Kidney glomerular epithelial cell (primary cell): ENCODE measurements around the gene ZC3H10.
A peak's percentile ranks its signal among the peaks of the same experiment; 100 is the strongest.
"Not testable (repeated sequence)": the region's sequence is repeated elsewhere in the genome, so short reads cannot be mapped to it uniquely, and the experiment has no call there.

Experiments
- DNase-seq: peaks from one replicate; lab custom pipeline; 2025; lab: John Stamatoyannopoulos, UW

ZC3H10 gene

GRCh38 chr12:56103066-56103711, 14.9 kb upstream of the ZC3H10 start:
- no peak for DNase-seq

DNA sequence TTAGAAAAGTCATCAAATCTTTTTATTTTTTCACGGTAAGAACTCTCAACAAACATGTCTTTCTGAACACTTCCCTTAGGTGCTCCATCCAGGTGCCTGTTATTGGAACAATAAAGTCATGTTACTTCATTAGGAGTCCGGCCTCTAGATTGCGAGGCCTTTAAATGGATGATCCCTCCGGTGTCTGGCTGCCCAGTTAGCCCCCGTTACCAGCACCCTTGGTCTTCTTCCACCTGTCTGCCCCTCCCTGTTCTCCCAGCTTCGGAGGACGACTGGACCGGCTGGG, 14.3 kb upstream of the ZC3H10 start:
- DNase-seq: no peak

GRCh38 chr12:56104109-56104814, 13.8 kb upstream of the ZC3H10 start, which contains the start of gene PA2G4:
PA2G4 (plus strand) TSS chr12:56104559; CDS start chr12:56104738, 179 bp downstream.
- peak; percentile 97 for DNase-seq

GRCh38 chr12:56104815-56105608, 13.1 kb upstream of the ZC3H10 start:
- DNase-seq: no peak

GRCh38 chr12:56105609-56105902, 12.5 kb upstream of the ZC3H10 start:
- DNase-seq: no peak

DNA sequence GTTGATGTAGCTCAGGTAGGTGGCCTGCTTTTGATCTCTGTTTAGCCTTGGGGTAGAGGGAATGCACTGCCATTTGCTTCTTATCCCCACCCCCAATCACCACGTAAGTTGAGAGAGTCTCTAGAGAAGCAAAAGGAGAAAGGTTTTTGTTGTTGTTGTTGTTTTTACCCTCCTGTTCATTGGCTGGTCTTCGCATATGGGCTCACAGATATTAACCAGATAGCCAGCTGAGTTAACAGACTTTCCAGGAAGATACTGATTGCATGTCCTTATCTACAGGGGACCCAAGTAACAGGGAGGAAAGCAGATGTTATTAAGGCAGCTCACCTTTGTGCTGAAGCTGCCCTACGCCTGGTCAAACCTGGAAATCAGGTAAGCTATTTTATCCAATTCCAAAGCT, 10.8 kb upstream of the ZC3H10 start:
- DNase-seq: no peak

- no peak for DNase-seq
Measured at GRCh38 chr12:56110571-56110970, 7.5 kb upstream of the ZC3H10 start.

GRCh38 chr12:56114084-56114483, 4.0 kb upstream of the ZC3H10 start:
- DNase-seq: no peak

GRCh38 chr12:56115329-56115728, 2.7 kb upstream of the ZC3H10 start:
- no peak for DNase-seq

DNA sequence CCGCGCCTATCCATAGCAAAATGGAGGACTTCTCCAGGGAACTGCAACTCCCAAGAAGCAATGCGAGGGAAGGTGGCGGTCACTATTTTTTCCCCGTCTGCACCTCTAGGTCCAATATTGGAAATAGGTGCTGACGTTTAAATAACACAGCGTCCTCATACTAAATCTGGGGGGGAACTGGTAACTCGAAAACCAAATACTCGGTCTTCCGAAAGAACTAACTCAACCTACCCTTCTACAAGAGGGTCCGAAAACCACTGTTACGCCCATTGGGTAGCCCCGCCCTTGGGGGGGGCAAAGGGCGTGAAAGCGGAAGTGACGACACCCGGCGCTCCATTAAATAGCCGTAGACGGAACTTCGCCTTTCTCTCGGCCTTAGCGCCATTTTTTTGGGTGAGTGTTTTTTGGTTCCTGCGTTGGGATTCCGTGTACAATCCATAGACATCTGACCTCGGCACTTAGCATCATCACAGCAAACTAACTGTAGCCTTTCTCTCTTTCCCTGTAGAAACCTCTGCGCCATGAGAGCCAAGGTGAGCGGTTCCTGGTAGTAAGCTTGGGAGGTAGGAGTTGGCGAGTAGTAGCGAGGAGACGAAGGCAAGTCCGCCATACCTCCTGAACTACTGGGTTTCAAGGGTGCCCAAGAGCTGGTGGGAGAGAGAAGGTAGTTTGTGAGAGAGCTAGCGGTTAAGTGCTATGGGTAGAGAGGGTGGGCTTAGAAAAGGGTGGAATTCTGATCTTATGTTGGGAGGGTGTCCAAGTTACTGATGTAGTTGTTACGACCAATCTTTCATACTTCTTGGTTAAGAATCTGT, 1.6 kb upstream of the ZC3H10 start, which contains the start of gene RPL41:
RPL41 (plus strand) TSS at position 367 of the 815 bp plus-strand sequence.
- peak; percentile 98 for DNase-seq

- DNase-seq: not testable (repeated sequence)
Measured at GRCh38 chr12:56117082-56117706, 872 bp upstream of the ZC3H10 start.

DNA sequence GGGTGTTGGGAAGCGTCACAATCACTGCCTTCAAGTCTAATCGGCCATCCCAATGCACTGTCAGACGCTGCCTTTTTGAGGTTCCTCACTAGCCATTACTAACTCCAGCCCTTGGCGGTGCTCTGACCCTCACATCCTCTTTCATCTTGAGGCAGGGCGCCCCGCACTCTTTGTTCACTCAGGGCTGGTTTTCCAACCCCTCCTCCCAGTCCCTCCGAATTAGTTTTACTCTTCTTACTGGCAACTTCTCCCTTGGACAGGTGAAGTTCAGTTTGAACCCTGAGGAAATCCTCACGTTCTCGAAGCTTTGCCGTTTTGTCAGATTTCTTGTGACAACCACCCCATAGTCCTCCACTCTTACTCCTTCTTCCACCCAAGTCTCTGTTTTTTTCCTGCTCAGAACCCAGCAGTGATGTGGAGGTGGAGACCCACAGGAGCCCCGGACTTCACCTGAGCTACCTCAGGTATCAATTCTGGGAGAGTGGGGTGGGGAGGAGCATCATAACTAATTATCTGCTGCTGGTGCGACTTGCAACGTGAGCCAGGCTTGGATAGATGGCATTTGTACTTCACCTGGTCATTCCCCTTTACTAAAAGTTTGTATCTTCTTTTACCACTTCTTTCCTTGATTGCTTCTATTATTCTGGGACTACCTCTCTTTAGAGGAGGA, 757 bp downstream of the ZC3H10 start:
- no peak for DNase-seq

DNA sequence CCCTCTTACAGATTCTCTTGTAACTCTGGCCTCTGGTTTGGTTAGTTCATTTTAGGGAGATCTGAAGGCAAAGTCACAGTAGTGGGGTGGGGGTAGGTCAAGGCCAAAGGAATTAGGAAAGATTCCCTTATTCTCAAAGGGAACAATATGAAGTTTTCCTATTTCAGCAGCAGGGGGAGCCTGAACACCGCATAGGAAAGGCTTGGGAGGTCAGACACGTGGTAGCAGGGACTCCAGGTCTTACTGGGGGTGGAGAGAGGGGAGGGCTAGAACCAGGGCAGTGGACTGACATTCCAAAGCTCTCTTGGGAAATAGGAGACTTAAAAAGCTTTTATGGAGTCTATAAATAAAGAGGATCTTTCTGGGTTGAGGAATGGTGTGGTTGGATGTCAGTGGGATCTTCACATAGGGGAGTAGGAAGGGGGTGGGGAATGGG, 1.3 kb downstream of the ZC3H10 start:
- peak; percentile 78 for DNase-seq

DNA sequence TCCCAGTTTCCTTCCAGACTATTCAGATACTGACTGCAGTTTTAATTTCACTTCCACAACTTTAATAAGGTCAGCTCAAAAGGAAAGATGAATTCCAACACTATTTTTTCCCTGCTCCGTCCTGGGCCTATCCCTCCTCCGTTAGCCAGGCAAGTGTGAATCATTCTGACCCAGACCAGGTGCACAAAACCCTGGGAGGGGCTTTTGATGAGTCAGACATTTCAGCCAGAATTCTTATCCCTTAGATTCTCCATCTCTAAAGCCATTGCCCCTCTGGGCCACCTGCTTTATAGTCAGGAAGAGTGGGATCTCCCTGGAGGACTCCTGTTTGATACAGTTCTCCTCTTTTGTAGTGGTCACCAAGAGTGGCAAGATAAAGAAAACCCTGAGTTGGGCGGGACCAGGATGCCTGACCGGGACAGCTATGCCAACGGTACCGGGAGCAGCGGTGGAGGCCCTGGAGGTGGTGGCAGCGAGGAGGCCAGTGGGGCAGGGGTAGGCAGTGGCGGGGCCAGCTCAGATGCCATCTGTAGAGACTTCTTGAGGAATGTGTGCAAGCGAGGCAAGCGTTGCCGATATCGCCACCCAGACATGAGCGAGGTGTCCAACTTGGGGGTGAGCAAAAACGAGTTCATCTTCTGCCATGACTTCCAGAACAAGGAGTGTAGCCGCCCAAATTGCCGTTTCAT, 2.2 kb downstream of the ZC3H10 start:
- no peak for DNase-seq

- DNase-seq: no peak
Measured at GRCh38 chr12:56121204-56121870, 3.3 kb downstream of the ZC3H10 start.

DNA sequence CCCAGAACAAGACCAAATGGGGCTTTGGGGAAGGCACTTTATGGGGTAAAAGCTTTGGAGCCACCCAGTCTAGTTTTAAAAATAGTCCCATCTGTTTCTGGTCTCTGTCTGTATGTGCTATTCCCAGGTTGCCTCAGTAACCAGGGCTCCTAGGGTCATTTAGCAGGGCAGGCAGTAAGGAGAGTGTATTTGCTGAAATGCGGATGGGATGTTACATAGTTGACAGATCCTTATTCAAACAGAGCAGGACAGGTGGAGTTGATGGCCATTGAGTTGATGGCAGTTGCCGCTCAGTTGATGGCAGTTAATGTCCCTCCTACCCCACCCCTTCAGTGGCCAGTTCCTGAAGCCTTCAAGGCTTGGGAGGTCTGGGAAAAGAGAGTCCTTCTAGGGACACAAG, 4.6 kb downstream of the ZC3H10 start:
- DNase-seq: no peak

DNA sequence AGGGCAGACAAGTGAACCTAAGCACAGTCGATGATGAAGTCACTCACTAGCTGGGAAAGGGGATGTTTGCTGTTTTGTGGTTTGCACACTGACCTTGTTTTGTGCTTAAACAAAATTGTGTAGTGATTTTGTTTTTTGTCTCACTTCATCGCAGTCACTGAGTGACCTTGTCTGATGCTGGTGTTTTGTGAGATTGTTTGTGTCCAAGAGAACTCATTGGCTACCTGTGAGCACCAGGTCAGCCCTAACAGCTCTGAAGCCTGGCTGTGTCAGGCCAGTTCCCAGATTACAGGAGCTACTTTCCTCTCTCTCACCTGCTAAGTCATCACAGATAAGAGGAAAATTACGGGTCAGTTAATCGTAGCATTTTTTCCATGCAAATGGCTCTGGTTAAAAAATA, 6.1 kb downstream of the ZC3H10 start:
- DNase-seq: no peak

DNA sequence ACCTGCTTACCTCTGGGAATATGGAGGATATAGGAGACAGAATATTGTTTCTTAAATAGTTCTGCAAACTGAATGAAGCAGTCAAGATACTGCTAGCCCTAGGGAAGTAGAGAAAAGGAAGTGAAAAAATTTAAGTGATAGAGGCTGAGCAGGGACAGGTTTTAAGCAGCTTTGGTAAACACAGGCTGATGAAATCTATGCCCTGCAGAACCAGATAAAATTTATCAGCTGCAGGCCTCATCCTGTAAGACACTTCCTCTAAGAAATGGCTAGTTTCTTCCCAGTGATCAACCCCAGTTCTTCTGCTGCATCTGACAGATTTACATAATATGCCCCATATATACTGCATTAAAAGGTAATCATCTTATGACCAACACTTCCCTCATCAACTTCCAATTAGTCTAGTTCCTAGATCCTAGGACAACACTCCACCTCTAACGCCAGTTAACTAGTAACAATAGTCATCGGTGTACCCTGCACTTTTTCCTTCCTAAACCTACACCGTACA, 8.7 kb downstream of the ZC3H10 start:
- DNase-seq: no peak

DNA sequence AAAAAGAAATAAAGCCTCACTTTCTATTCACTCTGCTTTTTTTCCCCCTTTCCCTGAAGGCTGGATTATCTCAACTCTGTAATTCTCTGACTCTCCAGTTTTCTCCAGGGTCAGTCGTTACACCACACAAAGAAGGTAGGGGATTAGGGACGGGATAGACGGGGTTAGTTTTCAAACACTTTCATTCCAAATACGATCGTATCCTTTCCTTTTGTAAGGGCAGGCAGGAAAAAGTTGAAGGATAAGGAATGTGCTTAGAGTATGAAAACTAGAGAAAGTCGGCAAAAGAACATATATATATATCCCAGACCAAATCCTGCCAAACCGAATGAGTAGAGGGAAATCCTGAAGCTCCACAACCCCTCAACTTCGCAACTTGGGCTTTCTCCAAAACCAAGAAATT, 9.4 kb downstream of the ZC3H10 start:
- DNase-seq: no peak
